ENCODE results near the gene PDE8A. TPM values are rescaled to one million over a fixed set of nuclear protein-coding genes. Genes with fewer than 3 reads are reported as not detected.
A peak's percentile ranks its signal among the peaks of the same experiment; 100 is the strongest.

PDE8A gene
- polyA plus RNA-seq (ENCODE audit: insufficient read length in 3 of 3) = 10 to 100 TPM; 34.5 to 40.6 (median 40.4) TPM

DNA sequence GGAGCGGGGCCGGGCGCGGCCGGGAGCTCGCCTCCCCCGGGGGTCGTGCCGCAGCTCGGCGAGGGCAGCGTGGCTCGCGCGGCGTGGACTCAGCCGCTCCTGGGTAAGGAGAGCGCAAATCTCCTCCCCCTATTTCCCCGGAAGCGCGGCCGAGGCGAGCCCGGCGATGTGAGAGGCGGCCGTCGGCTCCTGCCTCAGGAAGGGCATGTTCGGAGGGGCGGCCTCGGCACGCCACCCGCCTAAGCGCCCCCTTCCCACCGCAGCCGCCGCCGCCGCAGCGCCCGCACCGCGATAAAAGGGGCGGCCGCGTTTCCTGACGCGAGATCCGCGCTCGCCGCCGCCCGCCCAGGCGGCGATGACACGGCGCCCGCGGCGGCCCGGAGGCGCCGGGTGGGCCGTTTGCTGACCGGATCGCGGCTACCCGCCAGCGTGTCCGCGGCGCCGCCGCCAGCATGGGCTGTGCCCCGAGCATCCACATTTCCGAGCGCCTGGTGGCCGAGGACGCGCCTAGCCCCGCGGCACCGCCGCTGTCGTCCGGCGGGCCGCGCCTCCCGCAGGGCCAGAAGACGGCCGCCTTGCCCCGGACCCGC is at the start of gene PDE8A:
Gene PDE8A (plus strand): TSS at position 146 of the 590 bp plus-strand sequence. CDS start 307 bp downstream, at position 453.
- no peak for DNase-seq (ENCODE audit: low read depth in 3 of 3, low spot score in 2 of 3)

DNA sequence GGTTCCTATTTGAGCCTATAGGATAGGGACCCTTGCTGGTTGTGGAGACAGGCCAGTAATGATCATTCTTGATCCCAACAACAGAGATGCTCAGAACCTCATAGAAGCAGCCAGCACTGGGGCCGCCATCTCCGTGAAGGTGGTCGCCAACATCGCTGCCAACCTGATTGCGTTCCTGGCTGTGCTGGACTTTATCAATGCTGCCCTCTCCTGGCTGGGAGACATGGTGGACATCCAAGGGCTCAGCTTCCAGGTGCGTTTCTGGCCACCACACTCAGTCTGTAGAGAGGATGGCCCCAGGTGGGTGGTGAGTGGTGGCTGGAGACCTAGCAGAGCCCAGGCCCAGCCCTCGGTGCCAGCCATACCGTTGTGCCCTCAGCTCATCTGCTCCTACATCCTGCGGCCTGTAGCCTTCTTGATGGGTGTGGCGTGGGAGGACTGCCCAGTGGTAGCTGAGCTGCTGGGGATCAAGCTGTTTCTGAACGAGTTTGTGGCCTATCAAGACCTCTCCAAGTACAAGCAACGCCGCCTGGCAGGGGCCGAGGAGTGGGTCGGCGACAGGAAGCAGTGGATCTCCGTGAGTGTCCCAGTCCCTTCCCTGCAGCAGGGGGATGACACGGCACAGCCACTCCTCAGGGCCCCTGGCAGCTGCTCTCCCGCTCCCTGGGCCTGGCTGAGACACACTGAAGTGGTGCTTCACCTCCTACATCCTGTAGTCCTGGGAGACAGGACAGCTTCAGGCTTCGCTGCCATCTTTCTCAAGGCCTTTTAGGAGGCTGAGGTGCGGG is 46.5 kb upstream of the PDE8A start:
- DNase-seq (ENCODE audit: low read depth in 3 of 3, low spot score in 2 of 3) = no peak

DNA sequence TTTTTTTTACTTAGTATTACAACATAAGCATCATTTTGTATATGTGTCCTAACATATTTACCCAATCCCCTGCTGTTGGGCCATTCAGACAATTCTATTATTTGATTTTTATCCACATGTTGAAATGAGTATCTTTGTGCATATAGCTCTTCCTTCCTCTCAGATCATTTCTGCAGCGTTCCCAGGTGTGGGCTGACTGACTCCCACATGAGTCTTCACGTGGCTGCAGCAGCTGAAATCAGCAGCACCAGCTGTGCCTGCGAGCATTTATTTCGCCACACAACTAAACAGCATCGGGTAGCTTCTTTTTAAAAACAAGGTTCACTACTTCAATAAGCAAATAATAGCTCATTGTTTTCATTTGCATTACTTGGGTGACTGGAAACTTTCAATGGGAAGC is 44.5 kb upstream of the PDE8A start:
- no peak for DNase-seq (ENCODE audit: low read depth in 3 of 3, low spot score in 2 of 3)

GRCh38 chr15:84938726-84939125 is 42.9 kb upstream of the PDE8A start:
- no peak for DNase-seq (ENCODE audit: low read depth in 3 of 3, low spot score in 2 of 3)

GRCh38 chr15:84940399-84940798 is 41.3 kb upstream of the PDE8A start:
- DNase-seq (ENCODE audit: low read depth in 3 of 3, low spot score in 2 of 3) = no peak

DNA sequence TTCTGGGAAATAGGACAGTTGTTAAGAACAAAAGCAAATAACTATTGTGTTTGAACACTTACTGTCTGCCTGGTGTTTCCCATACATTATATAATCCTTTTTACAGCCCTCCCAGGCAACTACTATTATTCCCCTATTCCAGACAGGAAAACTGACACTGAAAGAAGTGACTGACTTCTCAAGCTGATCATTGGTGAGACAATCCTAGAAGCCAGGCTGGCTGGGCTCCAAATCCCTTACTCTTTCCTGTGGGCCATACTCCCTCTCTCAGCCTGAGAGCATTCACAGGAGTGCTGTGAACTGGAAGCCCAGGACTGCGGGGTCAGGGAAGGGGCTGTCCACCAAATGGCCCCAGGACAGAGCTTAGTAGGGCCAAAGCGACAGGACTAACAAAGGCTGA is 39.2 kb upstream of the PDE8A start:
- DNase-seq (ENCODE audit: low read depth in 3 of 3, low spot score in 2 of 3) = no peak

DNA sequence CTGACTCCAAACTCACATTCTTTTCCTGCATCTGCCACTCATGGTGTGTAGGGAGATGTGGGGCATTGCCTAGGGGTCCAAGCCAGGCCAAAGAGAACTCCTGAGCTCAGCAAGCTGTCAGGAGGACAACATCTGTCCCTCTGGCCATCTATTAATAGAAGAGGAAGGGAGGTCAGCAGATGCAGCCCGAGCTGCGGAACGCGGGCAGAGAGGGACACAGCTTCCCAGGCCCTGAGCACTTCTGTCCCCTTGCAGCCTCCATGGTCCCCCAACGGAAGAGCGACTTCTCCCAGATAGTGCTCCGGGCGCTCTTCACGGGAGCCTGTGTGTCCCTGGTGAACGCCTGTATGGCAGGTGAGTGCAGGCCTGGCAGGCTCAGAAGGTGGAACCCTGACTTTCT is 37.3 kb upstream of the PDE8A start:
- DNase-seq (ENCODE audit: low read depth in 3 of 3, low spot score in 2 of 3) = no peak

DNA sequence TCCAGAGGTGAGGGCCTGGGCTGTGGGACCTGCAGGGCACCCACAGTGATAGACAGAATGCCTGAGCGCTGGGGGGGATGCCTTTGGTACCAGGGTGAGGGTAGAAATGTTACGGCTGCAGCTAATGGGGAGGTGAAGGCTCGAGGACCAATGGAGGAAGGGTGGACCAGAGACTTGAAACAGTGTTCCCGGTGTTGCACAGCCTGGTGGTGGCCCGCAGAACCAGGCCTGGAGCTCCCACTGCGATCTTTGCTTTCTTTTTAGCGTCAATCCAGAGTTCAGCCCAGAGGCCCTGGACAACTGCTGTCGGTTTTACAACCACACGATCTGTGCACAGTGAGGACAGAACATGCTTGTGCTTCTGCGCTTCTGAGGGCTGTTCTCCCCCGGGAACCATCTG is 36.8 kb upstream of the PDE8A start:
- no peak for DNase-seq (ENCODE audit: low read depth in 3 of 3, low spot score in 2 of 3)

- no peak for DNase-seq (ENCODE audit: low read depth in 3 of 3, low spot score in 2 of 3)
Measured at GRCh38 chr15:84946772-84947489, 34.7 kb upstream of the PDE8A start.

GRCh38 chr15:84947947-84948830 is 33.5 kb upstream of the PDE8A start:
- DNase-seq (ENCODE audit: low read depth in 3 of 3, low spot score in 2 of 3) = no peak

GRCh38 chr15:84949043-84949442 is 32.6 kb upstream of the PDE8A start:
- DNase-seq (ENCODE audit: low read depth in 3 of 3, low spot score in 2 of 3) = no peak

- no peak for DNase-seq (ENCODE audit: low read depth in 3 of 3, low spot score in 2 of 3)
Measured at GRCh38 chr15:84949845-84950569, 31.6 kb upstream of the PDE8A start.

GRCh38 chr15:84950570-84951111 is 31.0 kb upstream of the PDE8A start:
- no peak for DNase-seq (ENCODE audit: low read depth in 3 of 3, low spot score in 2 of 3)

GRCh38 chr15:84951736-84952135 is 29.9 kb upstream of the PDE8A start:
- DNase-seq (ENCODE audit: low read depth in 3 of 3, low spot score in 2 of 3) = no peak

GRCh38 chr15:84953136-84953535 is 28.5 kb upstream of the PDE8A start:
- no peak for DNase-seq (ENCODE audit: low read depth in 3 of 3, low spot score in 2 of 3)

DNA sequence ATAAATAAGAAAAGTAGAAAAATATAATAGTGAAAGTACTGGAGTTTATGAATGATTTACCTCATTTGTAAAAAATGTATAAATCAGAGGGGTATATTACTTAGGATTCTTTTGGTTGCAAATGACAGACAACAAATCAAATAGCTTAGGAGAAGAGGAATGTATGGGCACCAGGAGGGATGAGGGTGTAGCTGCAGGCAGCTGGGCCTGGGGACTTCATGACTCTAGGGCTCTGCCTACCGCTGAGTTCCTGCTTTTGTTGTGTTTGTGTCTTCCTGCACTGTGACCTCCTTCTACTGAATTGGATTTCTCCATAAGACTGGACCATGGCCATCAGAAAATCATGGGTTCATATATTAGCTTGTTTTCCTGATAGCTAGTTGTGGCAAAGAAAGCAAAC is 27.9 kb upstream of the PDE8A start:
- DNase-seq (ENCODE audit: low read depth in 3 of 3, low spot score in 2 of 3) = no peak

- peak in 2 of 3 donors; percentile 48 to 52 for DNase-seq (ENCODE audit: low read depth in 3 of 3, low spot score in 2 of 3)
Measured at GRCh38 chr15:84955089-84955848, 26.4 kb upstream of the PDE8A start.

DNA sequence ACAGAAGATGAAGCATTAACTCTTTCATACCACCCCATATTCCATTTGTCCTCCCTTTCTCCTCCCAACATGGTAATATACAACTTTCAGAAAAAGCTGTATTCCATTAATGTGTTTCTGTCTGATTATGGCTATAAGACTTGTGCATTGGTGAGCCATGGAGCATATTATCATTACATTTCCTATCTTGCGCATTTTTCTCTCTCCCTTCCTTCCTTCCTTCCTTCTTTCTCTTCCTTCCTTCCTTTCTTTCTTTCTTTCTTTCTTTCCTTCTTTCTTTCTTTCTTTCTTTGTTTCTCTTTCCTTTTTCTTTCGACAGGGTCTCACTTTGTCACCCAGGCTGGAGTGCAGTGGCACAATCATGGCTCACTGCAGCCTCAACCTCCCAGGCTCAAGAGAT is 25.5 kb upstream of the PDE8A start:
- no peak for DNase-seq (ENCODE audit: low read depth in 3 of 3, low spot score in 2 of 3)
